HepG2 (cell line): Measurements from ENCODE around the gene CHRNB1. TPM values are rescaled to one million over a fixed set of nuclear protein-coding genes. Genes with fewer than 3 reads are reported as not detected.

Source experiments
- ATAC-seq: fragments of 200-7000 bp; cut with Tn5 transposase; 3 replicates; pipeline ENCODE4 v1.9.1; 2020; ENCODE audit warnings: mild to moderate bottlenecking, moderate library complexity
- BruUV-seq: library from RNA; stranded (reverse); fragments of 400-500 nt; replicated peaks from 2 replicates; lab custom pipeline; 2021; lab: Mats Ljungman, UMichigan
- CTCF ChIA-PET: fragments of 300-600 bp; formaldehyde crosslinking; extraction: SDS; loops from one replicate; lab custom pipeline; 2021; ENCODE audit warnings: low total read pairs, inconsistent platforms, low intra/inter-chr PET ratio; lab: Yijun Ruan, JAX
- POLR2A ChIA-PET: fragments of 350-600 bp; sonication (Branson Sonifier 250); formaldehyde crosslinking; loops from one replicate; lab custom pipeline; 2020; ENCODE audit warnings: antibody characterized with exemption, inconsistent platforms; lab: Yijun Ruan, JAX
- DNase-seq: peaks from one replicate; pipeline ENCODE4 v3.0.0-alpha.2; 2015; ENCODE audit warnings: low spot score
- FAIRE-seq: peaks from 3 replicates; lab custom pipeline; 2011; peaks lifted over from hg19 to GRCh38; lab: Jason Lieb, UNC
- H2AFZ ChIP-seq: one replicate; pipeline ENCODE4 v1.6.1; 2011; ENCODE audit warnings: low read length, inconsistent platforms
- H3K27ac ChIP-seq: fragments of 300-600 bp; 3 replicates; pipeline ENCODE4 v1.8.0; 2011; ENCODE audit warnings: mixed run types, mild to moderate bottlenecking, mixed read lengths, low read length, inconsistent platforms; ENCODE audit not compliant: insufficient read depth; ENCODE audit errors: extremely low read length
- H3K27me3 ChIP-seq, 2 experiments: fragments of 200-600 bp in 1 of 2; 2 replicates in 1 of 2; 3 replicates in 1 of 2; pipeline versions ENCODE4 v1.6.0 to v1.8.0; 2011; ENCODE audit warnings: low read length in 2 of 2, mild to moderate bottlenecking in 2 of 2, moderate library complexity in 2 of 2, inconsistent platforms in 1 of 2; ENCODE audit not compliant: insufficient read depth in 2 of 2, control insufficient read depth in 1 of 2
- H3K36me3 ChIP-seq, 2 experiments: fragments of 200-600 bp in 1 of 2; replicated peaks in 1 of 2; 2 replicates in 1 of 2; 3 replicates in 1 of 2; pipeline versions ENCODE4 v1.5.1 to v1.8.0; 2011; ENCODE audit warnings: low read length in 2 of 2, inconsistent platforms in 1 of 2; ENCODE audit not compliant: insufficient read depth in 2 of 2, control insufficient read depth in 1 of 2
- H3K4me1 ChIP-seq: 2 replicates; pipeline ENCODE4 v1.5.1; 2012; ENCODE audit warnings: low read length, inconsistent platforms; ENCODE audit not compliant: insufficient read depth
- H3K4me2 ChIP-seq: 2 replicates; pipeline ENCODE4 v1.6.0; 2011; ENCODE audit warnings: low read depth, low read length, inconsistent platforms
- H3K4me3 ChIP-seq, 3 experiments: fragments of 200-600 bp in 1 of 3; sonication (generic), shearing (Covaris generic) in 1 of 3; replicated peaks in 1 of 3; 2 replicates each; pipeline ENCODE4 v1.5.1; 2011 to 2016; ENCODE audit warnings: low read length in 3 of 3, inconsistent platforms in 2 of 3, low read depth in 2 of 3, mild to moderate bottlenecking in 2 of 3, control low read depth in 1 of 3, mixed read lengths in 1 of 3; ENCODE audit not compliant: insufficient read depth in 1 of 3
- H3K79me2 ChIP-seq: one replicate; pipeline ENCODE4 v1.6.1; 2011; ENCODE audit warnings: low read length, inconsistent platforms; ENCODE audit not compliant: insufficient read depth
- H3K9ac ChIP-seq: 2 replicates; pipeline ENCODE4 v1.6.0; 2011; ENCODE audit warnings: mild to moderate bottlenecking, low read depth, low read length, inconsistent platforms; ENCODE audit not compliant: insufficient read depth
- H3K9me3 ChIP-seq: 2 replicates; pipeline ENCODE4 v1.5.1; 2012; ENCODE audit warnings: mild to moderate bottlenecking, low read length
- H4K20me1 ChIP-seq: 2 replicates; pipeline ENCODE4 v1.6.0; 2011; ENCODE audit warnings: inconsistent platforms, mild to moderate bottlenecking, low read length, moderate library complexity; ENCODE audit not compliant: insufficient read depth
- KLF13 ChIP-seq: sonication (generic); formaldehyde crosslinking; IDR thresholded peaks from 2 replicates; pipeline ENCODE4 v1.4.0; 2020; ENCODE audit warnings: mild to moderate bottlenecking, missing genetic modification reagents
- MTF2 ChIP-seq: sonication (generic); formaldehyde crosslinking; IDR thresholded peaks from 2 replicates; pipeline ENCODE4 v1.5.0; 2020; ENCODE audit warnings: missing genetic modification reagents, borderline replicate concordance
- PTBP1 ChIP-seq: fragments of 200-400 bp; formaldehyde crosslinking; IDR thresholded peaks from 2 replicates; pipeline ENCODE4 v1.6.1; 2018; ENCODE audit warnings: low read length, low read depth; ENCODE audit not compliant: poor library complexity, severe bottlenecking
- ZFP36L1 ChIP-seq: sonication (generic); formaldehyde crosslinking; IDR thresholded peaks from 2 replicates; pipeline ENCODE4 v1.8.0; 2022; ENCODE audit warnings: mild to moderate bottlenecking, missing genetic modification reagents, moderate library complexity
- ZNF569 ChIP-seq: sonication (generic); formaldehyde crosslinking; IDR thresholded peaks from 2 replicates; pipeline ENCODE4 v1.5.0; 2020; ENCODE audit warnings: mild to moderate bottlenecking, missing genetic modification reagents, moderate library complexity, borderline replicate concordance
- ZNF773 ChIP-seq: sonication (generic); formaldehyde crosslinking; IDR thresholded peaks from 2 replicates; pipeline ENCODE4 v1.4.0; 2020; ENCODE audit warnings: missing genetic modification reagents, borderline replicate concordance
- ZNF841 ChIP-seq: sonication (generic); formaldehyde crosslinking; IDR thresholded peaks from 2 replicates; pipeline ENCODE4 v1.8.1; 2023; ENCODE audit warnings: missing genetic modification reagents, borderline replicate concordance
- ZSCAN20 ChIP-seq: sonication (generic); formaldehyde crosslinking; IDR thresholded peaks from 2 replicates; pipeline ENCODE4 v1.4.0; 2020; ENCODE audit warnings: missing genetic modification reagents, mild to moderate bottlenecking, borderline replicate concordance
- WGBS: methylation state at CpG from one replicate; pipeline ENCODE4 v1.1.6; 2017; ENCODE audit warnings: low lambda C conversion rate; 5-methylcytosine and 5-hydroxymethylcytosine counted together
- in situ Hi-C: cut with HindIII; loops from 2 replicates; pipeline ENCODE4 v1.10.0; 2017; ENCODE audit warnings: low pct_unique_long_range_greater_than_20kb; ENCODE audit not compliant: extremely low pct_ligation_motif_present
- intact Hi-C: fragments of 100-400 bp; cut with micrococcal nuclease; formaldehyde crosslinking; loops from one replicate; pipeline ENCODE4 v1.10.0; 2022; ENCODE audit not compliant: unreplicated experiment
- polyA plus RNA-seq, 8 experiments: library from polyadenylated mRNA; depleted of rRNA in 3 of 8; stranded (reverse) in 7 of 8; unstranded in 1 of 8; fragments of >200 nt; fragmentation: Illumina TruSeq in 4 of 8; extraction: Trizol in 4 of 8; gene quantifications; 2 replicates each; pipeline versions ENCODE4 v1.2.1 to v1.2.3, GENCODE V29; 2011 to 2016; ENCODE audit warnings: low read depth in 4 of 8, missing spikeins in 1 of 8, mixed read lengths in 1 of 8; ENCODE audit not compliant: insufficient read depth in 1 of 8
- total RNA-seq, 5 experiments: library from RNA; depleted of rRNA; stranded (reverse); fragments of >200 nt; fragmentation: Illumina TruSeq; extraction: Trizol; gene quantifications; 2 replicates each; pipeline ENCODE4 v1.2.3, GENCODE V29; 2016; ENCODE audit warnings: low read depth in 1 of 5
- TF ChIP-seq, protein P1 (sequence below): sonication (generic); formaldehyde crosslinking; IDR thresholded peaks from 2 replicates; pipeline ENCODE4 v1.8.0; 2022; ENCODE audit warnings: mild to moderate bottlenecking, missing genetic modification reagents, moderate library complexity

CHRNB1 gene
- total and polyA plus RNA-seq, 2 of the 13 experiments (the other 11 are each of a cell fraction or from before 2014, with no cell fraction given), result 5.4 to 33.7 TPM

DNA sequence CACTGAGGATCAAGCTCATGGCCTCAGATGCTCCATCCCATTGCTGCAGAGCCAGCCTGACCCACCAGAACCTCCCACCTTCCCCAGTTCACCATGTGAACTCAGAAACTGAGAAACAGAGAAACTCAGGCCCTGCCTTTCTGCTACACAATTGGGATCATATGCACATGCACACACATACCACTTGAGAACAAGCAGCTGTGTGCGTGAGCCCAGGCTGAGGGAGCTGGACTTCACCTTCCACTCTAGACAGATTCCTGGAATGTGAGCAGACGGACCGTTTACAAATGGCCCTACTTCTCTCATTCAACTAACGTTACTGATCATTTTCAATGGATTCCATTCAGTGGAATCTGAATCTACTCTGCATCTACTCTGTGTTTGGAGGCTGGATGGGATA, 21.2 kb upstream of the CHRNB1 start (continued):
- no peak for TF ChIP-seq MTF2 (CRISPR knock-in tag)

DNA sequence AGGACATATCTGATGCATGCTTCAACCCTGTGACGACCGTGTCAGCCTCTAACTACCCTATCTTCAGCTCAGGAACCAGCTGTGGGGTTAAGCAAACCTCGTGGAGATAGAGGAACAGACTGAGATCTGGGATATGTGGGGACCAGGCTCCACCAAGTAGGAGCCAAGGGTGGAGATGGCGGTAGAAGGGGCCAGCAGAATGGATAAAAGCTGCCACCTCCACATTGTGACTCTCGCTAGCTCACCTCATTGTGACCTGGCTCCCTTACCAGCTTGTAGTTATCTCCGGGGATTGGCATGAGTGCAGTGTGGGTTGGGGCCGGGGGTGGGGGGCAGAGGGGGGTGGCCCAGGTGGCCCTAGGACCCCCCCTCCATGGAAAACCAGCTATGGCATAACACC, 19.5 kb upstream of the CHRNB1 start, which contains the start of gene SPEM2:
Gene SPEM2, plus strand, starts transcription at position 301 of the 400 bp plus-strand sequence. Its CDS starts 73 bp downstream, at position 374.
- Histone ChIP-seq H3K36me3 (no peaks in the 10 kb centered on the region), H3K27ac (no peak within 1 kb of the TSS), H2AFZ (no peak within 1 kb of the TSS), H4K20me1 (no peaks in the 10 kb centered on the region), H3K4me3 (no peak within 1 kb of the TSS), H3K4me1 (peaks cover 15% of the 10 kb centered on the region), H3K4me2 (no peak within 1 kb of the TSS), H3K79me2 (no peaks in the 10 kb centered on the region), H3K9ac (no peak within 1 kb of the TSS), H3K9me3 (no peaks in the 10 kb centered on the region), H3K27me3 (peaks cover 3 to 6% of the 10 kb centered on the region in 2 experiments; a peak in 3 of 5 replicates)
- no peak for DNase-seq
- ChIA-PET POLR2A (interaction anchor here (0.8 kb wide), 1 partner anchor 22 kb away, joined by 3 read pairs; the partner anchor contains the start of gene TMEM256), CTCF (no interaction called here)
- ATAC-seq, result no peak
- intact Hi-C loops, result no loop called here
- in situ Hi-C loops, result no loop called here
- no TSS peak for BruUV-seq
- WGBS, result 53% methylated on average over 2 of the region's 7 CpGs
- no peak for TF ChIP-seq ZNF773 (CRISPR knock-in tag)
- FAIRE-seq, result no peak

DNA sequence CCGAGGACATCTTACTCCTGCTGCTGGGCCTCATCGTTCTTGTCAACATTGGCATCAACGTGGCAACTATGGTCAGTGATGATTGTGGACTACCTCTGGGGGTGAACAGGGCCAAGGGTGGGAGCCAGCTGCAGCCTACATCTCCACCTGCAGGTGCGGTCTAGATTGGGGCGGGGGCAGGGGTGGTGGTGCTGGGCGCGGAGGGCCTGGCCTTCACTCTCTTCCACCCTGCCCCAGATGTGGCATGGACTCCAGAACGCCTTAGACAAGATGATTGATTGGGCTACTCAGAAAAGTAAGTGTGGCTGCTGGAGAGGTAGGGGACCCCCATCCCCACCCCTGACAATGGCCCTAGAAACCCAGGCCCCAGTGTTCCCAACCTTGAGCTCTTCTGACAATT, 19.1 kb upstream of the CHRNB1 start:
- no TSS peak for BruUV-seq
- Histone ChIP-seq H3K4me1 (peaks cover 10% of the 10 kb centered on the region), H3K36me3 (no peaks in the 10 kb centered on the region), H3K27ac (no peak overlapping the region), H3K9me3 (no peaks in the 10 kb centered on the region), H3K27me3 (peaks cover 3% of the 10 kb centered on the region in 2 experiments; a peak in 3 of 5 replicates), H4K20me1 (no peaks in the 10 kb centered on the region), H2AFZ (no peak overlapping the region), H3K79me2 (no peaks in the 10 kb centered on the region), H3K4me2 (no peak overlapping the region), H3K4me3 (no peak overlapping the region), H3K9ac (no peak overlapping the region)
- CTCF ChIA-PET, result no interaction called here
- 90% methylated on average over 4 of the region's 8 CpGs for WGBS
- intact Hi-C loops (no loop called here), in situ Hi-C loops (no loop called here)
- ATAC-seq (no peak), DNase-seq (no peak), FAIRE-seq (no peak)
- POLR2A ChIA-PET, result interaction anchor here (0.8 kb wide), 1 partner anchor 22 kb away, joined by 3 read pairs; the partner anchor contains the start of gene TMEM256
- no peak for TF ChIP-seq PTBP1
- no peak for TF ChIP-seq ZSCAN20 (CRISPR knock-in tag)
- TF ChIP-seq KLF13 (CRISPR knock-in tag), result no peak
- TF ChIP-seq ZNF841 (CRISPR knock-in tag), result no peak
- TF ChIP-seq, protein P1, sequence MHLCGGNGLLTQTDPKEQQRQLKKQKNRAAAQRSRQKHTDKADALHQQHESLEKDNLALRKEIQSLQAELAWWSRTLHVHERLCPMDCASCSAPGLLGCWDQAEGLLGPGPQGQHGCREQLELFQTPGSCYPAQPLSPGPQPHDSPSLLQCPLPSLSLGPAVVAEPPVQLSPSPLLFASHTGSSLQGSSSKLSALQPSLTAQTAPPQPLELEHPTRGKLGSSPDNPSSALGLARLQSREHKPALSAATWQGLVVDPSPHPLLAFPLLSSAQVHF (CRISPR knock-in tag), result no peak
- no peak for TF ChIP-seq ZFP36L1 (CRISPR knock-in tag)
- TF ChIP-seq ZNF569 (CRISPR knock-in tag), result no peak
